Right lobe of liver (tissue), 6 donors: ENCODE data around the gene TMTC4. TPM values are rescaled to one million over a fixed set of nuclear protein-coding genes. Genes with fewer than 3 reads are reported as not detected.
"Not testable (repeated sequence)": the region's sequence is repeated elsewhere in the genome, so short reads cannot be mapped to it uniquely, and the experiment has no call there.

Experiments
- ATAC-seq, 4 donors: fragments of 200-7000 bp; cut with Tn5 transposase; one replicate each; pipeline ENCODE4 v1.9.1; 2020; ENCODE audit warnings: mild to moderate bottlenecking in 4 of 4, moderate library complexity in 4 of 4
- DNase-seq, 3 donors: peaks; one replicate each; pipeline ENCODE4 v3.0.0-alpha.2; 2020
- H3K27ac ChIP-seq, 3 donors: fragments of 200-600 bp; one replicate each; pipeline ENCODE4 v1.8.0; 2022
- H3K27me3 ChIP-seq, 2 donors: fragments of 200-600 bp; one replicate each; pipeline ENCODE4 v1.8.0; 2022
- H3K36me3 ChIP-seq, 4 donors: fragments of 200-600 bp; sonication (generic) in 1 of 4; one replicate each; pipeline versions ENCODE4 v1.5.1 to v1.8.0; 2017 to 2022; ENCODE audit warnings: control low read depth in 1 of 4
- H3K4me1 ChIP-seq, 4 donors: fragments of 200-600 bp; sonication (generic) in 1 of 4; one replicate each; pipeline versions ENCODE4 v1.5.1 to v1.8.0; 2017 to 2022; ENCODE audit warnings: control low read depth in 1 of 4
- H3K4me3 ChIP-seq, 3 donors: fragments of 200-600 bp; one replicate each; pipeline ENCODE4 v1.8.0; 2022
- H3K9me3 ChIP-seq, 4 donors: fragments of 200-600 bp; sonication (generic) in 1 of 4; one replicate each; pipeline versions ENCODE4 v1.5.1 to v1.8.0; 2017 to 2022; ENCODE audit warnings: control low read depth in 1 of 4
- POLR2A ChIP-seq: fragments of 450-650 bp; IDR thresholded peaks from one replicate; pipeline ENCODE4 v1.6.1; 2017; ENCODE audit warnings: antibody characterized with exemption, mild to moderate bottlenecking
- WGBS: methylation state at CpG from one replicate; pipeline ENCODE4 v1.1.6; 2018; ENCODE audit warnings: low coverage, low lambda C conversion rate; ENCODE audit not compliant: insufficient coverage; ENCODE audit errors: missing lambda C conversion rate; 5-methylcytosine and 5-hydroxymethylcytosine counted together
- intact Hi-C, 2 donors: fragments of 100-400 bp; cut with DNase I; formaldehyde crosslinking; loops; one replicate each; pipeline versions ENCODE4 v1.11.2 to v1.14.1; 2022
- total RNA-seq, 6 experiments: library from RNA; depleted of rRNA in 2 of 6; stranded (reverse); fragments of >200 nt in 2 of 6; fragmentation: NEBNext Ultra II Directional in 3 of 6; extraction: Animal tissue kit (Norgen Biotek cat#: 25700) in 3 of 6; gene quantifications; one replicate each; pipeline versions ENCODE4 v1.1.0 to v1.2.4, GENCODE V29; 2016 to 2023
- TF ChIP-seq, protein P1 (sequence below), 4 donors: fragments of 200-600 bp in 3 of 4; fragments of 450-650 bp in 1 of 4; IDR thresholded peaks; one replicate each; pipeline versions ENCODE4 v1.5.1 to v1.8.0; 2016 to 2022; ENCODE audit warnings: antibody characterized with exemption in 4 of 4, mild to moderate bottlenecking in 2 of 4
- donor health status: DM: no; HTN: yes; CAD: no.
- donor health status: DM: no; HTN: no; CAD: no.
- donor health status: DM: no; HTN: no; CAD: no.
- donor health status: DM: no; HTN: yes; CAD: no.
- donor health status: DM: no; HTN: yes; CAD: no.

Gene TMTC4
- total RNA-seq, 6 experiments from 2014 or later, result 10.7 to 17.9 (median 14.1) TPM

DNA sequence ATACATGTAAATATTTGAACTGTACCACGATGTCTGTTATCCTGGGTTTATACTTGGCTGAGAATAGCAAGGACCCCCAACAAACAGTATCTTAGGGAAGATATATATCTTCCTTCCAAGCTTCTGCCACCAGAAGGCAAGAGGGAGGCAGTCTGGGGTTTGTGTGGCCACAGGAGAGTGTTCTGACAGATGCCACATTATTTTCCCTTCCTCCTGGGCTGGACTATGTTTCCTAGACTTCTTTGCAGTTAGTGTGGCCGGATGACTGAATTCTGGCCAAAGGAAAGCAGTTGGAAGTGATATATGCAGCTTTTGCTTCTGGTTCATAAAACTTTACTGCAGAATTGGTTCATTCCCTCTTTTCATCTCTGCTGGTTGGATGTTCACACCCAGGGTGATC is 39.9 kb upstream of the TMTC4 start:
- no peak overlapping the region for H3K4me3 ChIP-seq
- intact Hi-C loops, result no loop called here
- ATAC-seq, result no peak
- DNase-seq, result no peak
- no peaks in the 10 kb centered on the region for H3K9me3 ChIP-seq
- no peak overlapping the region for H3K27ac ChIP-seq
- H3K36me3 ChIP-seq, result no peaks in the 10 kb centered on the region
- no peaks in the 10 kb centered on the region for H3K4me1 ChIP-seq
- TF ChIP-seq, protein P1, sequence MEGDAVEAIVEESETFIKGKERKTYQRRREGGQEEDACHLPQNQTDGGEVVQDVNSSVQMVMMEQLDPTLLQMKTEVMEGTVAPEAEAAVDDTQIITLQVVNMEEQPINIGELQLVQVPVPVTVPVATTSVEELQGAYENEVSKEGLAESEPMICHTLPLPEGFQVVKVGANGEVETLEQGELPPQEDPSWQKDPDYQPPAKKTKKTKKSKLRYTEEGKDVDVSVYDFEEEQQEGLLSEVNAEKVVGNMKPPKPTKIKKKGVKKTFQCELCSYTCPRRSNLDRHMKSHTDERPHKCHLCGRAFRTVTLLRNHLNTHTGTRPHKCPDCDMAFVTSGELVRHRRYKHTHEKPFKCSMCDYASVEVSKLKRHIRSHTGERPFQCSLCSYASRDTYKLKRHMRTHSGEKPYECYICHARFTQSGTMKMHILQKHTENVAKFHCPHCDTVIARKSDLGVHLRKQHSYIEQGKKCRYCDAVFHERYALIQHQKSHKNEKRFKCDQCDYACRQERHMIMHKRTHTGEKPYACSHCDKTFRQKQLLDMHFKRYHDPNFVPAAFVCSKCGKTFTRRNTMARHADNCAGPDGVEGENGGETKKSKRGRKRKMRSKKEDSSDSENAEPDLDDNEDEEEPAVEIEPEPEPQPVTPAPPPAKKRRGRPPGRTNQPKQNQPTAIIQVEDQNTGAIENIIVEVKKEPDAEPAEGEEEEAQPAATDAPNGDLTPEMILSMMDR (IDR thresholded peaks at IDR 0.05), result no peak
- TF ChIP-seq POLR2A, result no peak
- 50% methylated on average over 2 of the region's 2 CpGs for WGBS
- no peaks in the 10 kb centered on the region for H3K27me3 ChIP-seq

DNA sequence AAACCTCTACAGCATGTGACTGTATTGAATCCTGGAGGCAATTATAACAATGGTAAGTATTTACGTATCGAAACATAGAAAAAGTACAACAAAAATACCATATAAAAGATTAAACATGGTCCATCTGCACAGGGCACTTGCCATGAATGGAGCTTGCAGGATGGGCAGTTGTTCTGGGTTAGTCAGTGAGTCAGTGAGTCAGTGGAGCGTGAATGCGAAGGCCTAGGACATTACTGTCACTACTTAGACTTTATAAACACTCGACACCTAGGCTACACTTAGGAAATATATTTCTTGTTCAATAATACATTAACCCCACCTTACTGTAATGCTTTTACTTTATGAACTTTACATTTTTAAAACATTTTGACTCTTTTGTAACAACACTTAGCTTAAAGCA is 35.6 kb upstream of the TMTC4 start:
- no peaks in the 10 kb centered on the region for H3K9me3 ChIP-seq
- no peaks in the 10 kb centered on the region for H3K4me1 ChIP-seq
- DNase-seq (no peak), ATAC-seq (no peak)
- WGBS, result 97% methylated on average over 5 of the region's 5 CpGs
- no peaks in the 10 kb centered on the region for H3K27me3 ChIP-seq
- intact Hi-C loops, result no loop called here
- H3K36me3 ChIP-seq, result no peaks in the 10 kb centered on the region
- H3K27ac ChIP-seq, result no peak overlapping the region
- H3K4me3 ChIP-seq, result no peak overlapping the region
- TF ChIP-seq, protein P1 (IDR thresholded peaks at IDR 0.05), result no peak
- no peak for TF ChIP-seq POLR2A

DNA sequence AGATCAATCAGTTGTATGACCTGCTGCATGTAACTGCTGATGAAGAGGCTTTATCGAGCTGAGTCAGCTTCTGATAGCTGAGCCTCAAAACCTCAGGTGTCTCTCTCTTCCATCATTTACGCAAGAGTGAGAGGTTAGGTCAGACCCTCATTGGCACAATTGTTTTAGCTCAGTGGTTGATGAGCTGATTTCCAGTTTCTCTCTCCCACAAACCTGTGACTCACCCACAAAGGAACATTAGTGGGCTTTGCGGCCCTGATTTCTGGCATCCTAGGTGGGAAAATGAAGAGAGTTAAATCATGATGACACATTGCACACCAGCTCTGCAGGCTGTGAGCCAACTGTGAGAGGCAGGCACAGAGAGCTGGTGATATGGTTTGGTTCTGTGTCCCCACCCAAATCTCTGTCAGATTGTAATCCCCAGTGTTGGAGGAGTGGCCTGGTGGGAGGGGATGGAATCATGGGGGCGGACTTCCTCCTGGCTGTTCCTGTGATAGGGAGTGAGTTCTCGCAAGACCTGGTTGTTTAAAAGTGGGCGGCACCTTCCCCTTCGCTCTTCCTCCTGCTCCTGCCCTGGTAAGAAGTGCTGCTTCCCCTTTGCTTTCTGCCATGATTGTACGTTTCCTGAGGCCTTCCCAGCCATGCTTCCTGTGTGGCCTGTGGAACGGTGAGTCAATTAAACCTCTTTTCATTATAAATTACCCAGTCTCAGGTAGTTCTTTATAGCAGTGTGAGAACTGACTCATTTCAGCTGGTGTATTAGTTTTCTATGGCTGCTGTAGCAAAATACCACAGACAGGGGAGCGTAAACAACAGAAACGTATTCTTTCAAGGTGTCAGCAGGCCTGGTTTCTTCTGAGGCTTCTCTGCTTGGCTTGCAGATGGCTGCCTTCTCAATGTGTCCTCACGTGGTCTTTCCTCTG is 33.5 kb upstream of the TMTC4 start:
- no peaks in the 10 kb centered on the region for H3K36me3 ChIP-seq
- ATAC-seq (no peak), DNase-seq (no peak)
- 83% methylated on average over 8 of the region's 12 CpGs for WGBS
- intact Hi-C loops, result no loop called here
- no peak overlapping the region for H3K4me3 ChIP-seq
- no peaks in the 10 kb centered on the region for H3K9me3 ChIP-seq
- TF ChIP-seq POLR2A, result no peak
- TF ChIP-seq, protein P1 (IDR thresholded peaks at IDR 0.05), result no peak
- H3K4me1 ChIP-seq, result no peaks in the 10 kb centered on the region
- H3K27ac ChIP-seq, result no peak overlapping the region
- no peaks in the 10 kb centered on the region for H3K27me3 ChIP-seq

DNA sequence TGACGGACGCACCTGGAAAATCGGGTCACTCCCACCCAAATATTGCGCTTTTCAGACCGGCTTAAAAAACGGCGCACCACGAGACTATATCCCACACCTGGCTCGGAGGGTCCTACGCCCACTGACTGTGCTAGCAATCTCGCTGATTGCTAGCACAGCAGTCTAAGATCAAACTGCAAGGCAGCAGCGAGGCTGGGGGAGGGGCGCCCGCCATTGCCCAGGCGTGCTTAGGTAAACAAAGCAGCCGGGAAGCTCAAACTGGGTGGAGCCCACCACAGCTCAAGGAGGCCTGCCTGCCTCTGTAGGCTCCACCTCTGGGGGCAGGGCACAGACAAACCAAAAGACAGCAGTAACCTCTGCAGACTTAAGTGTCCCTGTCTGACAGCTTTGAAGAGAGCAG is 23.7 kb upstream of the TMTC4 start:
- intact Hi-C loops, H3K27ac ChIP-seq, H3K27me3 ChIP-seq, H3K9me3 ChIP-seq, DNase-seq, H3K4me3 ChIP-seq, H3K36me3 ChIP-seq, ATAC-seq, H3K4me1 ChIP-seq: not testable (repeated sequence)
- WGBS, result 20% methylated on average over 1 of the region's 16 CpGs

DNA sequence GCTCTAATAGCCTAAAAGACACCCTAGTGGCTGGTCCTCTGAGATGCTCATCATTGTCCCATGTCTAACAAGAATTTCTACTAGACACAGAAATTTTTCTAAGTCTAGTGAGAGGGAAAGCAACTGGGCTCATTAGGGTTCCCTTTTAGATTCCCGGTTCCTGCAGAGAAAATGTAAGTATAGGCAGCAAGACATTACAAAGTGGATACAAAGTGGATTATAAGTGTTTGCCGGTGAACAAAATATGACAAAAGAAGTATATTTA is 20.8 kb upstream of the TMTC4 start:
- Histone ChIP-seq H3K4me3 (no peak overlapping the region), H3K27ac (no peak overlapping the region), H3K9me3 (no peaks in the 10 kb centered on the region), H3K27me3 (no peaks in the 10 kb centered on the region), H3K36me3 (no peaks in the 10 kb centered on the region), H3K4me1 (no peaks in the 10 kb centered on the region)
- intact Hi-C loops, result no loop called here
- ATAC-seq (no peak), DNase-seq (no peak)
- WGBS, result 100% methylated on average over 1 of the region's 2 CpGs
- TF ChIP-seq POLR2A, result no peak
- TF ChIP-seq, protein P1 (IDR thresholded peaks at IDR 0.05), result no peak
